SU-DHL-6 (cell line): ENCODE measurements around the gene SLC17A2.
"Not testable (repeated sequence)": the region's sequence is repeated elsewhere in the genome, so short reads cannot be mapped to it uniquely, and the experiment has no call there.

ENCODE experiments used
- H2AFZ ChIP-seq: fragments of 200-600 bp; sonication (generic); 2 replicates; pipeline ENCODE4 v1.6.1; 2014; ENCODE audit warnings: low read depth, mild to moderate bottlenecking, moderate library complexity, mixed read lengths, antibody characterized with exemption, low read length; ENCODE audit not compliant: severe bottlenecking
- H3F3A ChIP-seq: fragments of 200-600 bp; shearing (Covaris generic); 2 replicates; pipeline ENCODE4 v1.6.0; 2016; ENCODE audit warnings: antibody characterized with exemption, mild to moderate bottlenecking; ENCODE audit not compliant: insufficient read depth
- H3K27ac ChIP-seq: fragments of 200-600 bp; sonication (generic); 2 replicates; pipeline ENCODE4 v1.5.1; 2016; ENCODE audit warnings: low read depth, mild to moderate bottlenecking, low read length, moderate library complexity, mixed read lengths
- H3K27me3 ChIP-seq: fragments of 200-600 bp; sonication (generic), shearing (Covaris generic); 2 replicates; pipeline ENCODE4 v1.6.0; 2014; ENCODE audit warnings: mild to moderate bottlenecking, low read length
- H3K36me3 ChIP-seq: fragments of 200-600 bp; sonication (generic); 2 replicates; pipeline ENCODE4 v1.6.1; 2014; ENCODE audit warnings: mild to moderate bottlenecking, low read length, mixed read lengths
- H3K4me2 ChIP-seq: fragments of 300-600, 200-600 bp; shearing (Covaris generic), sonication (generic); 2 replicates; pipeline ENCODE4 v1.6.0; 2014; ENCODE audit warnings: low read length, low read depth, mild to moderate bottlenecking; ENCODE audit not compliant: poor library complexity, severe bottlenecking
- H3K4me3 ChIP-seq: fragments of 200-600 bp; sonication (generic); 2 replicates; pipeline ENCODE4 v1.5.1; 2014; ENCODE audit warnings: antibody characterized with exemption, low read length, mild to moderate bottlenecking, mixed read lengths; ENCODE audit not compliant: insufficient read depth, poor library complexity, severe bottlenecking
- H3K79me2 ChIP-seq: fragments of 200-600 bp; sonication (generic); 2 replicates; pipeline ENCODE4 v1.6.1; 2014; ENCODE audit warnings: mild to moderate bottlenecking, low read length, moderate library complexity; ENCODE audit not compliant: insufficient read depth
- H3K9ac ChIP-seq: fragments of 200-600 bp; sonication (generic); 2 replicates; pipeline ENCODE4 v1.7.0; 2014; ENCODE audit warnings: mild to moderate bottlenecking, low read length
- H3K9me2 ChIP-seq: fragments of 200-600 bp; sonication (generic); replicated peaks from 2 replicates; pipeline ENCODE4 v1.6.1; 2014; ENCODE audit warnings: low read length; ENCODE audit not compliant: insufficient read depth
- H3K9me3 ChIP-seq: fragments of 200-600 bp; sonication (generic); 2 replicates; pipeline ENCODE4 v1.6.1; 2014; ENCODE audit warnings: low read length, mixed read lengths; ENCODE audit not compliant: insufficient read depth
- H4K20me1 ChIP-seq: fragments of 200-600 bp; sonication (generic); 2 replicates; pipeline ENCODE4 v1.6.1; 2014; ENCODE audit warnings: low read depth, mild to moderate bottlenecking, antibody characterized with exemption, low read length, moderate library complexity, mixed read lengths
- EZH2phosphoT487 ChIP-seq: fragments of 200-600 bp; sonication (generic), shearing (Covaris generic); conservative IDR thresholded peaks from 2 replicates; pipeline ENCODE4 v1.6.1; 2018; ENCODE audit warnings: mild to moderate bottlenecking, antibody characterized with exemption, low read length, moderate library complexity, mixed read lengths
- TF ChIP-seq, protein P1 (sequence below): fragments of 200-600 bp; sonication (generic); IDR thresholded peaks from one replicate; pipeline ENCODE4 v1.5.1; 2017; ENCODE audit warnings: antibody characterized with exemption, mild to moderate bottlenecking, low read length, moderate library complexity; ENCODE audit not compliant: insufficient read depth, poor library complexity, severe bottlenecking

Gene SLC17A2

DNA sequence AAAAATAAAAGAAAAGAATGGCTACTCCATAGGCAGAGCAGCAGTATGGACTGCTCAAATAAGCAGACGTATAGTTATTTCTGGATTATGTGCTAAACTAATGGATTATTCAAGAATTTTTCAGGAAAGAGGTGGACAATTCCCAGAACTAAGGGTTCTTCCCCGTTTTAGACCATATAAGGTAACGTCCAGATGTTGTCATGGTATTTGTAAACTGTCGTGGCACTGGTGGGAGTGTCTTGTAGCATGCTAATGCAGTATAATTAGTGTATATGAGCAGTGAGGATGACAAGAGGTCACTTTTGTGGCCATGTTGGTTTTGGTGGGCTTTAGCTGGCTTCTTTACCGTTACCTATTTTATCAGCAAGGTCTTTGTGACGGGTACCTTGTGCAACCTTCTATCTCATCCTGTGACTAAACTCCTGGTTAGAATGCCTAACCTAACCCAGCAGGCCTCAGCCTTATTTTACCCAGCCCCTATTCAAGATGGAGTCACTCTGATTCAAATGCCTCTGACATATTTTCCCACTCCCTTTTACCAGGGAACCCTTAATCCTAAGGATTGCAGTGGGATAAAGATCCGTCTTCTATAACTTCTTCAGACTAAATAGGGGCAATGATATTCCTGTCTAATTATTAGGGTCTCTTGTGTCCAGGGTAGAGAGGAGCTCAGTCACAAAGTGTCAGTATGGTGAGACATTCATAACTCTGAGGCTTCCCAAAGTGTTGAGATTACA is 21.0 kb upstream of the SLC17A2 start:
- TF ChIP-seq, protein P1, sequence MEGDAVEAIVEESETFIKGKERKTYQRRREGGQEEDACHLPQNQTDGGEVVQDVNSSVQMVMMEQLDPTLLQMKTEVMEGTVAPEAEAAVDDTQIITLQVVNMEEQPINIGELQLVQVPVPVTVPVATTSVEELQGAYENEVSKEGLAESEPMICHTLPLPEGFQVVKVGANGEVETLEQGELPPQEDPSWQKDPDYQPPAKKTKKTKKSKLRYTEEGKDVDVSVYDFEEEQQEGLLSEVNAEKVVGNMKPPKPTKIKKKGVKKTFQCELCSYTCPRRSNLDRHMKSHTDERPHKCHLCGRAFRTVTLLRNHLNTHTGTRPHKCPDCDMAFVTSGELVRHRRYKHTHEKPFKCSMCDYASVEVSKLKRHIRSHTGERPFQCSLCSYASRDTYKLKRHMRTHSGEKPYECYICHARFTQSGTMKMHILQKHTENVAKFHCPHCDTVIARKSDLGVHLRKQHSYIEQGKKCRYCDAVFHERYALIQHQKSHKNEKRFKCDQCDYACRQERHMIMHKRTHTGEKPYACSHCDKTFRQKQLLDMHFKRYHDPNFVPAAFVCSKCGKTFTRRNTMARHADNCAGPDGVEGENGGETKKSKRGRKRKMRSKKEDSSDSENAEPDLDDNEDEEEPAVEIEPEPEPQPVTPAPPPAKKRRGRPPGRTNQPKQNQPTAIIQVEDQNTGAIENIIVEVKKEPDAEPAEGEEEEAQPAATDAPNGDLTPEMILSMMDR, result no peak
- TF ChIP-seq EZH2phosphoT487, result no peak
- Histone ChIP-seq H3K36me3 (no peaks in the 10 kb centered on the region), H3K79me2 (no peaks in the 10 kb centered on the region), H3K27me3 (no peaks in the 10 kb centered on the region), H3K9me3 (no peaks in the 10 kb centered on the region), H4K20me1 (no peaks in the 10 kb centered on the region), H3K4me2 (no peak overlapping the region), H3K27ac (no peak overlapping the region), H3K4me3 (no peak overlapping the region), H2AFZ (no peak overlapping the region), H3K9ac (no peak overlapping the region), H3F3A (no peaks in the 10 kb centered on the region), H3K9me2 (no peaks in the 10 kb centered on the region)

DNA sequence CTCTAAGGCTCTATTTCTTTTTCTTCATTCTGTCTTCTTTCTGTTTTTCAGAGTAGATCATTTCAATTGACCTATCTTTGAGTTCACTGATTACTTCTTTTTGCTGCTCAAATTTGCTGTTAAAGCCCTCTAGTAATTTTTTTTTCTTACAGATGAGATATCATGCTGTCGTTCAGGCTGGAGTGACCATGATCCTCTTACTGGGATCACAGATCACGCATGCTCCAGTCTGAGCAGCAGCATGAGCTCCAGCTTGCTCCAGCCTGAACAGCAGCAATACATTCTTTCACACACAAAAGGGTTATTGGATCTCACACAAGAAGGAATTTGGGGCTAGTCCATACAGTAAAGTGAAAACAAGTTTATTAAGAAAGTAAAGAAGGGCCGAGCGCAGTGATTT is 19.8 kb upstream of the SLC17A2 start:
- TF ChIP-seq, protein P1, result no peak
- no peak for TF ChIP-seq EZH2phosphoT487
- H3F3A ChIP-seq, result no peaks in the 10 kb centered on the region

DNA sequence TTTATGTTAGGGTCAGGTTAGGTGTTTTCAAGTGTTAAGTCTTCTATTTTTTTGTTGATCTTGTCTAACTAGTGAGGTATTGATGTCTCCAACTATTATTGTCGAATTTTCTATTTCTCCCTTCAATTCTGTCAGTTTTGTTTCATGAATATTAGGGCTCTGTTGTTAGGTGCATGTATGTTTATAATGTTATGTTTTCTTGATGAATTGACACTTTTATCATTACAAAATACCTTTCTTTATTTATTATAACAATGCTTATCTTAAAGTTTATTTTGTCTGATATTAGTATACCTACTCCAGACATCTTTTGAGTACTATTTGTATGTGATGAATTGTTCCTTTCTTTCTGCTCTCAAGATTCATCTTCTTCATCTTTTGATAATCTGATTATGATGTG is 19.2 kb upstream of the SLC17A2 start:
- Histone ChIP-seq H4K20me1 (no peaks in the 10 kb centered on the region), H3K9me2 (no peaks in the 10 kb centered on the region), H3K4me3 (no peak overlapping the region), H3K9ac (no peak overlapping the region), H3K9me3 (no peaks in the 10 kb centered on the region; the same call in 1 of the 2 replicates), H3F3A (no peaks in the 10 kb centered on the region), H3K79me2 (no peaks in the 10 kb centered on the region), H3K4me2 (no peak overlapping the region), H3K36me3 (no peaks in the 10 kb centered on the region), H3K27me3 (no peaks in the 10 kb centered on the region), H3K27ac (no peak overlapping the region), H2AFZ (no peak overlapping the region)
- no peak for TF ChIP-seq EZH2phosphoT487
- TF ChIP-seq, protein P1, result no peak

More for the DNA sequence above, 19.8 kb upstream of the SLC17A2 start:
- Histone ChIP-seq H3K27ac (no peak overlapping the region), H3K4me2 (no peak overlapping the region), H3K9me3 (no peaks in the 10 kb centered on the region; the same call in 1 of the 2 replicates), H3K79me2 (no peaks in the 10 kb centered on the region), H3K36me3 (no peaks in the 10 kb centered on the region), H2AFZ (no peak overlapping the region), H3K27me3 (no peaks in the 10 kb centered on the region), H3K4me3 (no peak overlapping the region), H3K9ac (no peak overlapping the region), H3K9me2 (no peaks in the 10 kb centered on the region), H4K20me1 (no peaks in the 10 kb centered on the region)

DNA sequence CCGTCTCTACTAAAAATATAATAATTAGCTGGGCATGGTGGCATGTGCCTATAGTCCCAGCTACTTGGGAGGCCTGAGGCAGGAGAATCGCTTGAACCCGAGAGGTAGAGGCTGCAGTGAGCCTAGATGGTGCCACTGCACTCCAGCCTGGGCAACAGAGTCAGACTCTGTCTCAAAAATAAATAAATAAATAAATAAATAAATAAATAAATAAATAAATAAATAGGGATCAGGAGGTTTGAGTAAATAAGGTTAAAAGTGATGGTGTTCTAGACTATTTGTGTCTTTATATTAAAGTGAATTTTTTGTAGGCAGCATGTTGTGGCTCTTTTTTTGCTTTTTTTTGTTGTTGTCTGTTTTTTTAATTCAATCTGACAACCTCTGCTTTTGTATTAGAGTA is 17.0 kb upstream of the SLC17A2 start:
- not testable (repeated sequence) for H3K9me3 ChIP-seq, H3K79me2 ChIP-seq, H3K4me2 ChIP-seq, H3K27me3 ChIP-seq, H2AFZ ChIP-seq, H3K9me2 ChIP-seq, H3K4me3 ChIP-seq, H3K9ac ChIP-seq, H4K20me1 ChIP-seq, H3K27ac ChIP-seq, H3K36me3 ChIP-seq, H3F3A ChIP-seq
